Uterus (tissue), 2 donors: ENCODE measurements around the gene NFIA.

Source experiments
- CTCF ChIP-seq, 4 experiments: fragments of 200-600 bp in 2 of 4; fragments of 450-650 bp in 2 of 4; sonication (generic) in 2 of 4; IDR thresholded peaks; one replicate each; pipeline ENCODE4 v1.5.1; 2016 to 2019; ENCODE audit warnings: antibody characterized with exemption in 4 of 4, mild to moderate bottlenecking in 2 of 4, moderate library complexity in 1 of 4
- POLR2A ChIP-seq, 2 donors: fragments of 450-650 bp; IDR thresholded peaks; one replicate each; pipeline ENCODE4 v1.6.1; 2016; ENCODE audit warnings: antibody characterized with exemption in 2 of 2, mild to moderate bottlenecking in 1 of 2, moderate library complexity in 1 of 2

- TF ChIP-seq CTCF (IDR thresholded peaks at IDR 0.05) (no peak), POLR2A (IDR thresholded peaks at IDR 0.05) (no peak)
These were observed 304.4 kb downstream of the NFIA start for GRCh38 chr1:61386770-61387169.
